Endodermal cell (in vitro differentiated cells): ENCODE results near the gene SEMA3B. TPM values are rescaled to one million over a fixed set of nuclear protein-coding genes. Genes with fewer than 3 reads are reported as not detected.
"Not testable (repeated sequence)": the region's sequence is repeated elsewhere in the genome, so short reads cannot be mapped to it uniquely, and the experiment has no call there.

ENCODE experiments used
- DNase-seq: peaks from one replicate; pipeline ENCODE4 v3.0.0-alpha.2; 2017
- H3K27ac ChIP-seq: 2 replicates; pipeline ENCODE4 v1.5.1; 2013; ENCODE audit warnings: mild to moderate bottlenecking, low read depth, low read length, moderate library complexity
- H3K27me3 ChIP-seq: 2 replicates; pipeline ENCODE4 v1.6.1; 2013; ENCODE audit warnings: mild to moderate bottlenecking, low read length, moderate library complexity; ENCODE audit not compliant: insufficient read depth, control insufficient read depth, poor library complexity, severe bottlenecking
- H3K36me3 ChIP-seq: 2 replicates; pipeline ENCODE4 v1.7.0; 2013; ENCODE audit warnings: mild to moderate bottlenecking, low read length, moderate library complexity; ENCODE audit not compliant: control insufficient read depth, insufficient read depth
- H3K4me1 ChIP-seq: one replicate; pipeline ENCODE4 v1.7.0; 2013; ENCODE audit warnings: low read length; ENCODE audit not compliant: control insufficient read depth, insufficient read depth
- H3K4me3 ChIP-seq: 2 replicates; pipeline ENCODE4 v1.5.1; 2013; ENCODE audit warnings: mild to moderate bottlenecking, low read length, moderate library complexity
- H3K9ac ChIP-seq: 2 replicates; pipeline ENCODE4 v1.6.1; 2013; ENCODE audit warnings: mild to moderate bottlenecking, low read length, moderate library complexity; ENCODE audit not compliant: poor library complexity, severe bottlenecking; ENCODE audit errors: extremely low read depth
- H3K9me3 ChIP-seq: 2 replicates; pipeline ENCODE4 v1.6.1; 2013; ENCODE audit warnings: mild to moderate bottlenecking, low read length, moderate library complexity; ENCODE audit not compliant: control insufficient read depth
- H3K27ac Mint-ChIP-seq: 2 replicates; pipeline ENCODE4 v1.8.0; 2020; ENCODE audit warnings: mixed read lengths
- H3K27me3 Mint-ChIP-seq: 2 replicates; pipeline ENCODE4 v1.8.0; 2021; ENCODE audit warnings: mild to moderate bottlenecking, mixed read lengths; ENCODE audit not compliant: insufficient read depth
- H3K36me3 Mint-ChIP-seq: 2 replicates; pipeline ENCODE4 v1.8.0; 2020; ENCODE audit warnings: low read depth, mixed read lengths
- H3K4me1 Mint-ChIP-seq: 2 replicates; pipeline ENCODE4 v1.8.0; 2020; ENCODE audit warnings: mixed read lengths
- H3K4me3 Mint-ChIP-seq: 2 replicates; pipeline ENCODE4 v1.8.0; 2020; ENCODE audit warnings: mild to moderate bottlenecking, moderate library complexity, mixed read lengths
- H3K9me3 Mint-ChIP-seq: 2 replicates; pipeline ENCODE4 v1.8.0; 2020; ENCODE audit warnings: mild to moderate bottlenecking, mixed read lengths
- CTCF ChIP-seq: fragments of 200-600 bp; sonication (generic); conservative IDR thresholded peaks from 2 replicates; pipeline ENCODE4 v1.5.0; 2021; ENCODE audit warnings: antibody characterized with exemption, mild to moderate bottlenecking
- WGBS, 2 experiments: methylation state at CpG; one replicate each; pipeline versions ENCODE4 v1.1.5 to v1.1.7; 2013; ENCODE audit warnings: missing lambda C conversion rate in 2 of 2, mixed read lengths in 1 of 2; ENCODE audit not compliant: insufficient coverage in 1 of 2, insufficient read length in 1 of 2; 5-methylcytosine and 5-hydroxymethylcytosine counted together
- total RNA-seq, 2 donors: library from RNA; stranded (reverse); fragmentation: NEBNext Ultra II Directional in 1 of 2; extraction: Animal tissue kit (Norgen Biotek cat#: 25700) in 1 of 2; gene quantifications; 2 replicates in 1 of 2; 3 replicates in 1 of 2; pipeline ENCODE4 v1.2.1, GENCODE V29; 2021

SEMA3B gene
- total RNA-seq, 2 donors from 2014 or later: 6.5 to 10.3 TPM

GRCh38 chr3:50224639-50225038, 44.3 kb upstream of the SEMA3B start:
- no peaks in the 10 kb centered on the region for H3K36me3 ChIP-seq
- 71 to 87% methylated on average over 5 of the region's 5 CpGs for WGBS, 2 experiments
- H3K9me3 Mint-ChIP-seq: no peaks in the 10 kb centered on the region
- H3K27ac Mint-ChIP-seq: no peak overlapping the region
- no peaks in the 10 kb centered on the region for H3K9me3 ChIP-seq
- H3K4me3 ChIP-seq: no peak overlapping the region
- no peaks in the 10 kb centered on the region for H3K4me1 ChIP-seq
- no peaks in the 10 kb centered on the region for H3K36me3 Mint-ChIP-seq
- H3K27me3 ChIP-seq: no peaks in the 10 kb centered on the region
- peak; percentile 67 for DNase-seq
- H3K4me3 Mint-ChIP-seq: no peak overlapping the region
- no peak overlapping the region for H3K9ac ChIP-seq
- peaks cover 13% of the 10 kb centered on the region for H3K4me1 Mint-ChIP-seq
- peaks cover 27% of the 10 kb centered on the region for H3K27me3 Mint-ChIP-seq
- no peak overlapping the region for H3K27ac ChIP-seq
- peak; percentile 43 for TF ChIP-seq CTCF

- DNase-seq: no peak
- Histone ChIP-seq H3K4me3 (peak overlapping the region; percentile 86), H3K4me1 (no peaks in the 10 kb centered on the region), H3K36me3 (no peaks in the 10 kb centered on the region), H3K27me3 (no peaks in the 10 kb centered on the region), H3K9ac (peak overlapping the region; percentile 11), H3K27ac (peak overlapping the region; percentile 22), H3K9me3 (no peaks in the 10 kb centered on the region)
- Mint-ChIP-seq H3K9me3 (no peaks in the 10 kb centered on the region), H3K36me3 (no peaks in the 10 kb centered on the region), H3K27me3 (peaks cover 27% of the 10 kb centered on the region), H3K4me1 (peaks cover 13% of the 10 kb centered on the region), H3K27ac (peak overlapping the region; percentile 79), H3K4me3 (peak overlapping the region; percentile 74)
- no peak for TF ChIP-seq CTCF
- 4 to 6% methylated on average over 33 to 40 of the region's 40 CpGs for WGBS, 2 experiments
Measured at GRCh38 chr3:50226888-50227389, 42.0 kb upstream of the SEMA3B start.

- no peaks in the 10 kb centered on the region for H3K36me3 Mint-ChIP-seq
- no peaks in the 10 kb centered on the region for H3K9me3 Mint-ChIP-seq
- Histone ChIP-seq H3K27me3 (no peaks in the 10 kb centered on the region), H3K9me3 (no peaks in the 10 kb centered on the region), H3K27ac (peak overlapping the region; percentile 81), H3K4me3 (peak overlapping the region; percentile 86), H3K36me3 (no peaks in the 10 kb centered on the region), H3K9ac (peak overlapping the region; percentile 52), H3K4me1 (no peaks in the 10 kb centered on the region)
- peak; percentile 97 for DNase-seq
- WGBS, 2 experiments: 0% methylated on average over 6 to 51 of the region's 51 CpGs
- peaks cover 27% of the 10 kb centered on the region for H3K27me3 Mint-ChIP-seq
- H3K4me1 Mint-ChIP-seq: peaks cover 13% of the 10 kb centered on the region
- peak; percentile 94 for TF ChIP-seq CTCF
- peak overlapping the region; percentile 93 for H3K27ac Mint-ChIP-seq
- peak overlapping the region; percentile 74 for H3K4me3 Mint-ChIP-seq
Measured at GRCh38 chr3:50227390-50228183, 41.4 kb upstream of the SEMA3B start.

- not testable (repeated sequence) for H3K27me3 ChIP-seq, H3K36me3 ChIP-seq, H3K36me3 Mint-ChIP-seq, H3K4me1 ChIP-seq, DNase-seq, H3K27ac ChIP-seq, H3K9me3 Mint-ChIP-seq, H3K9me3 ChIP-seq
- Histone ChIP-seq H3K4me3 (peak overlapping the region; percentile 86), H3K9ac (peak overlapping the region; percentile 52)
- peaks cover 15% of the 10 kb centered on the region for H3K4me1 Mint-ChIP-seq
- H3K4me3 Mint-ChIP-seq: peak overlapping the region; percentile 74
- WGBS, 2 experiments: 46 to 64% methylated on average over 5 to 15 of the region's 15 CpGs
- peaks cover 27% of the 10 kb centered on the region for H3K27me3 Mint-ChIP-seq
- H3K27ac Mint-ChIP-seq: peak overlapping the region; percentile 93
Measured at GRCh38 chr3:50228184-50228763, 40.7 kb upstream of the SEMA3B start.
